OCI-LY3 (cell line): ENCODE results near the gene PEX16.

Experiments used
- H2AFZ ChIP-seq: fragments of 200-600, 300-600 bp; shearing (Covaris generic); 2 replicates; pipeline ENCODE4 v1.6.0; 2014; ENCODE audit warnings: antibody characterized with exemption, low read depth, low read length
- H3K27ac ChIP-seq: fragments of 200-600, 300-600 bp; sonication (generic); 2 replicates; pipeline ENCODE4 v1.5.1; 2014; ENCODE audit warnings: mild to moderate bottlenecking, low read length, moderate library complexity, mixed read lengths
- H3K27me3 ChIP-seq: fragments of 200-600, 300-600 bp; sonication (generic); 2 replicates; pipeline ENCODE4 v1.6.1; 2014; ENCODE audit warnings: low read depth, low read length, mixed read lengths
- H3K36me3 ChIP-seq: fragments of 200-600, 300-600 bp; sonication (generic); replicated peaks from 2 replicates; pipeline ENCODE3; 2014; ENCODE audit warnings: low read depth, low read length, mixed read lengths
- H3K4me1 ChIP-seq: fragments of 300-600, 200-600 bp; sonication (generic); 2 replicates; pipeline ENCODE4 v1.6.1; 2014; ENCODE audit warnings: low read length, mixed read lengths
- H3K4me2 ChIP-seq: fragments of 200-600, 300-600 bp; sonication (generic); 2 replicates; pipeline ENCODE4 v1.6.1; 2014; ENCODE audit warnings: low read length, mixed read lengths
- H3K4me3 ChIP-seq: fragments of 300-600, 200-600 bp; sonication (generic); 2 replicates; pipeline ENCODE4 v1.5.1; 2014; ENCODE audit warnings: antibody characterized with exemption, mild to moderate bottlenecking, low read length, moderate library complexity
- H3K79me2 ChIP-seq: fragments of 300-600, 200-600 bp; shearing (Covaris generic); 2 replicates; pipeline ENCODE4 v1.6.1; 2014; ENCODE audit warnings: mild to moderate bottlenecking, low read length, mixed read lengths
- H3K9ac ChIP-seq: fragments of 300-600, 200-600 bp; shearing (Covaris generic); 2 replicates; pipeline ENCODE4 v1.6.0; 2014; ENCODE audit warnings: mild to moderate bottlenecking, low read length, moderate library complexity
- H3K9me3 ChIP-seq: fragments of 200-600, 300-600 bp; shearing (Covaris generic); 2 replicates; pipeline ENCODE4 v1.6.1; 2014; ENCODE audit warnings: low read length, mixed read lengths; ENCODE audit not compliant: insufficient read depth
- H4K20me1 ChIP-seq: fragments of 200-600, 300-600 bp; sonication (generic); 2 replicates; pipeline ENCODE4 v1.6.1; 2016; ENCODE audit warnings: low read length, mixed read lengths; ENCODE audit not compliant: insufficient read depth
- CTCF ChIP-seq: fragments of 200-600, 300-600 bp; sonication (generic); IDR thresholded peaks from 2 replicates; pipeline ENCODE4 v1.5.1; 2014; ENCODE audit warnings: antibody characterized with exemption, low read length, low read depth
- EZH2phosphoT487 ChIP-seq: fragments of 200-600 bp; shearing (Covaris generic); IDR thresholded peaks from 2 replicates; pipeline ENCODE4 v1.6.1; 2018; ENCODE audit warnings: antibody characterized with exemption, mixed run types, low read depth

The PEX16 gene

DNA sequence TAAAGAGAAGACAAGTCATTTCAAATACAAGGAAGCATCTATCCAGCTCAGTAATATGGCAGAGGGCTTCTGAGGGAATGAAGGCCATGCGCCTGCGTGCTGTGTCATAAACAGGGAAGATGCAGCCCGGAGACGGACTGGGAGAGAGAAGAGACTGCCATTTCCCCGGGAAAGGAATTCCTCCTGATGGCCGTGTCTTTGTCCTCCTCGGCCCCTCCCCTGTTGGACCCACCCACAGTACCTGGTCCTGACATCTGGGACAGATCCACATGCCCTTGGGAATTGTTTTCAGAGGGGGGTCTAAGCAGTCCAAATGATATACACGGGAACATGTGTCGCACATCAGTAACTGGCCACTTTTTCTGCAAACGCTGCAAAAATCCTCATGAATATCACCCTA is 20.2 kb upstream of the PEX16 start:
- Histone ChIP-seq H3K4me3 (peak overlapping the region; percentile 49), H3K79me2 (peaks cover 2% of the 10 kb centered on the region; the same call in 1 of the 2 replicates), H3K36me3 (peaks cover 26% of the 10 kb centered on the region), H3K9ac (no peak overlapping the region), H3K4me1 (peaks cover 92% of the 10 kb centered on the region), H3K4me2 (peak overlapping the region; percentile 71), H4K20me1 (no peaks in the 10 kb centered on the region), H3K27me3 (no peaks in the 10 kb centered on the region), H2AFZ (no peak overlapping the region), H3K27ac (no peak overlapping the region), H3K9me3 (no peaks in the 10 kb centered on the region)
- TF ChIP-seq CTCF (no peak), EZH2phosphoT487 (no peak)

- Histone ChIP-seq H3K79me2 (peaks cover 15% of the 10 kb centered on the region), H3K36me3 (peaks cover 30% of the 10 kb centered on the region), H3K9ac (no peak overlapping the region), H3K4me3 (no peak overlapping the region), H3K27ac (peak overlapping the region; percentile 96), H4K20me1 (no peaks in the 10 kb centered on the region), H3K9me3 (no peaks in the 10 kb centered on the region), H2AFZ (no peak overlapping the region), H3K4me2 (peak overlapping the region; percentile 9; the same call in 1 of the 2 replicates), H3K27me3 (no peaks in the 10 kb centered on the region), H3K4me1 (peaks cover 93% of the 10 kb centered on the region)
- TF ChIP-seq EZH2phosphoT487 = no peak
- no peak for TF ChIP-seq CTCF
These were observed 18.9 kb upstream of the PEX16 start for GRCh38 chr11:45936511-45937054.

DNA sequence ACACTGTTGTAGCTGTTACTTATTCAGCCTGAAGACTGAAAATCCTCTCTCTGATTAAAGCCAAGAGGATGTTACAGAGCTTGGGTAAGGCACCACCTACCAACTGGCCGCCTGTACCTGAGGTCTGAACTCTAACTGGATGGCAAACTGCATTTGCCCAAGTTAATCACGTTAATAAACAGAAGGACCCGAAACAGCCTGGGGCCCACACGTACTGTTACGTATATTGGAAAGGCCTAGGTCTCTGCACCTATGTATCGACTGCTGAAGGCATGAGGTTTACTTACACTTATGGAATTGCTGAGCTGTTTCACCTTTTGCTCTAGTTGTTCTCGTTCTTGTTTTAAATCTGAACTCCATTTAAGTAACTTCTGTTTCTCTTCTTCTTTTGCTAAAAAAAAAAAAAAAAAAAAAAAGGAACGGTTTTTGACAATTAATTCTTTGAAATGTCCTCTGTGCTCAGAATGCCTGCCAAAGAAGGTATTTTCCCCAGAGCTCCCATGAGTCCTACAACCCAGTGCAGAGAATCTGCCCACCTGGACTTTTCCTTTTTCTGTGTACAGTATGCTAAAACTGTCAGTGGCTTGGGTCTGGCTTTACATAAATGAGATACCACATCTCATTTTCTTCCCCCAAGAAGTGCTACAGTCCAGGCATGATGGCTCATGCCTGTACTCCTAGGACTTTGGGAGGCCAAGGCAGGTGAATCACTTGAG is 17.8 kb upstream of the PEX16 start:
- peak overlapping the region; percentile 61; the same call in 1 of the 2 replicates for H3K9ac ChIP-seq
- H3K79me2 ChIP-seq = peaks cover 22% of the 10 kb centered on the region
- H4K20me1 ChIP-seq = no peaks in the 10 kb centered on the region
- H2AFZ ChIP-seq = no peak overlapping the region
- H3K27ac ChIP-seq = peak overlapping the region; percentile 96
- no peaks in the 10 kb centered on the region for H3K27me3 ChIP-seq
- peaks cover 29% of the 10 kb centered on the region for H3K36me3 ChIP-seq
- H3K4me1 ChIP-seq = peaks cover 93% of the 10 kb centered on the region
- peak overlapping the region; percentile 77 for H3K4me2 ChIP-seq
- H3K9me3 ChIP-seq = no peaks in the 10 kb centered on the region
- peak overlapping the region; percentile 46 for H3K4me3 ChIP-seq
- TF ChIP-seq CTCF = no peak
- no peak for TF ChIP-seq EZH2phosphoT487

- TF ChIP-seq EZH2phosphoT487 (no peak), CTCF (no peak)
- no peaks in the 10 kb centered on the region for H3K27me3 ChIP-seq
- peak overlapping the region; percentile 46 for H3K4me3 ChIP-seq
- no peak overlapping the region for H2AFZ ChIP-seq
- peaks cover 29% of the 10 kb centered on the region for H3K36me3 ChIP-seq
- peaks cover under 1% of the 10 kb centered on the region; the same call in 1 of the 2 replicates for H4K20me1 ChIP-seq
- peak overlapping the region; percentile 77 for H3K4me2 ChIP-seq
- H3K9me3 ChIP-seq = no peaks in the 10 kb centered on the region
- peaks cover 94% of the 10 kb centered on the region for H3K4me1 ChIP-seq
- H3K79me2 ChIP-seq = peaks cover 24% of the 10 kb centered on the region
- H3K27ac ChIP-seq = peak overlapping the region; percentile 96
- H3K9ac ChIP-seq = peak overlapping the region; percentile 61; the same call in 1 of the 2 replicates
These were observed 17.1 kb upstream of the PEX16 start for GRCh38 chr11:45934580-45935318.
